Activated CD4-positive, alpha-beta T cell treated with anti-CD3 and anti-CD28 coated beads, Interleukin-2, amount 50 U/mL, for 48 hours (primary cell): Measurements from ENCODE around the gene PCSK5.
A peak's percentile ranks its signal among the peaks of the same experiment; 100 is the strongest.

Source experiments
- DNase-seq, 2 experiments: peaks; one replicate each; pipeline ENCODE4 v3.0.0-alpha.2; 2020

PCSK5 gene

GRCh38 chr9:75974016-75974766 is 83.7 kb downstream of the PCSK5 start:
- no peak for DNase-seq

GRCh38 chr9:75975071-75975470 is 84.6 kb downstream of the PCSK5 start:
- no peak for DNase-seq

GRCh38 chr9:75976549-75976948 is 86.1 kb downstream of the PCSK5 start:
- DNase-seq, result no peak

DNA sequence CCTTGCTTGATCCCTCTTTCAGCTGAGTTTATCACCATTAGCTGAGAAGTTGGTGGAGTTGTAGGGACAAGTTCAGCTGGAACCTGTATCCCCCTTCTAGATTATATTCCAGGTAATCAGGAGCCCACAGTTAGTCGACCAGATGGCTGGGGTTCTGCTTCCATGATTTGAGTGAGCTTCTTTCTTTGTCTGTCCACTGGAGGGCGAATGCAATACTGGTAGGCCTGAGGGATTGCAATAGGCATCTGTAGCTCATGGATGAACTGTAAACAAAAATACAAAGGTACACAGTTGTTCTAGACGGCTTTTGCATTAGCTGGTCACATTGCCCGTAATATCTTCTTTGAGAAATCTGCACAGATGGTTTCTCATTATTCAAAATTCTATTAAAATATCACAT is 88.9 kb downstream of the PCSK5 start:
- no peak for DNase-seq

DNA sequence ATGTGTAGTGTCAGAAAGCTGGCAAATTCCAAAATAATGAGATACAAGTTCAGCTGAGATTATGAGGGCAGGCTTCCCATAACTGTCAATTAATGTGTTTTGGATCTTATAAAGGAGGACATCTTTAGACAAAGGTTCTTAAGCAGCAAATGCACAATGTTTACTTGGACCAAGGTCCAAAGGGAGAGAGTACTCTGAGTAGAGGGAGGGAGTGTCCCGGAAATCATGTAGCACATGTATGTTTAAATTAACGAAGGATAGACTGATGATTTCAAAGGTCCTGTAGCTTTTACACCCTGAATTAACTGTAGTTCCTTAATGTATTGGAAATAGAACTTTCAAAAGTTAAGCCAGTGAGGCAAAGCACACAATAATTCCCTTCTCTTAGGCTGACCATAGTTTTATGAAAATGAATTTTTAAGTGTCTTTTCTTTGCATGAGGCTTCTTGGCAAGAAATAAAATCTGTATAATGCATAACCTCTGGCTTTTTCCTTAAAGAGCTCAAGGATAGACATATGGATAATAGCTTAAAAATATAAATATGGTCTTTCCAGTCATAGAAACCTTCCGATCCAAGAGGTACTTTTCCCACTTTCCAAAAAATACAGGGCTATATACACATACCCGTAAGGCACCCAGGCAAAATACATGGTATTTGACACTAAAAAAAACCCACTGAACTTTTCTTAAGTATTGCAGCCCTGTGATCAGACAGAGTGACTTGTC is 93.0 kb downstream of the PCSK5 start:
- no peak for DNase-seq

- no peak for DNase-seq
These were observed 95.0 kb downstream of the PCSK5 start for GRCh38 chr9:75985515-75985914.

- DNase-seq, result no peak
These were observed 98.2 kb downstream of the PCSK5 start for GRCh38 chr9:75988663-75989062.

- DNase-seq, result no peak
These were observed 99.7 kb downstream of the PCSK5 start for GRCh38 chr9:75990156-75990555.

DNA sequence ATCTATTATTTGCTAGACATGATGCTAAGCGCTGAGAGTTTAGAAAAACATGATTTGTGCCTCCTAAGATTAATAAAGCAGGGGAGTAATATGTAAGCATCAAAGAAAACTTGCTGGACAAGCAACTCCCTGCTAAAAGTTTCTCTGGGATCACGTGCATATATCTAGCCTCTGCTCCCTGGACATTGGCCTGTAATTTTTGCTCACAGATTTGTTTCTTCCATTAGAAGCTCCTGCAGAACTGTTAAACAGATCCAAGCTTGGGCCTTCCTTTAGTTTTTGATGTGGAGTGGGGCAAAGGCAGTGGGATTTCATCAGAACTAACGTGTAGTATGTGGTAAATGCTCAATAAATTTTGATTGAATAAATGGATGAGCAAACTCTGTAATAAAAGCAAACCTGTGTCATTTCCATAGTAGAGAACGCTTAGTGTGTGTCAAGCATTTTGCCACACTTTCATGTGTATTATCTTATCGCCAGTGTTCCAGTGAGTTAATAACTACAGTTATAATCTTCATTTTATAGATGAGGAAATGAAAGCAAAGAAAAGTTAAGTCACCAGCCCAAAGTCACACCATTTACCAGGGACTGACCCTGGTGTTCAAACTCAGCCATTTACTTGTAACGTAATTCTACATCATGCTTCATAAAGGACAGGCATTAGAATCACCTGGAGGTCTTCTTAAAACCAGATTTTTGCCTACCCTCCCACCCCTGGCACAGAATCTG is 100.3 kb downstream of the PCSK5 start:
- no peak for DNase-seq

GRCh38 chr9:75992482-75993206 is 102.2 kb downstream of the PCSK5 start:
- DNase-seq, result no peak

DNA sequence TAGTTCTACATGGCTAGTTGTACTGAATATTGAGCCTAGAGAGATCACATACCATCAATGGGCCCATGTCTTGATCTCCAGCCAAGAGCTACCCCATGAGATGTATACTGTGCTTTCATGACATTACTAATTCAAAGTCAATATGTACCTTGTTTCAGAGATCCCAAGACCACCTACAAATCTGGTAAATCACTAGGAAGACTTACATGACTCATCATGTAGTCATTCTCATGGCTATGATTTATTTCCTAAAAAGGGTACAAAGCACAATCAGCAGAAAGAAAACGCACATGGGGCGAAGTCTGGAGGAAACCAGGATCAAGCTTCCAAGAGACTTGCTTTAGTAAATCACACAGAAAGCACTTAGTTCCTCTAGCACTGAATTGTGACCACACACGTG is 103.0 kb downstream of the PCSK5 start:
- no peak for DNase-seq

GRCh38 chr9:75995066-75995465 is 104.6 kb downstream of the PCSK5 start:
- DNase-seq, result no peak

- DNase-seq, result no peak
These were observed 106.3 kb downstream of the PCSK5 start for GRCh38 chr9:75996726-75997125.

- DNase-seq, result no peak
These were observed 106.7 kb downstream of the PCSK5 start for GRCh38 chr9:75997206-75997605.

DNA sequence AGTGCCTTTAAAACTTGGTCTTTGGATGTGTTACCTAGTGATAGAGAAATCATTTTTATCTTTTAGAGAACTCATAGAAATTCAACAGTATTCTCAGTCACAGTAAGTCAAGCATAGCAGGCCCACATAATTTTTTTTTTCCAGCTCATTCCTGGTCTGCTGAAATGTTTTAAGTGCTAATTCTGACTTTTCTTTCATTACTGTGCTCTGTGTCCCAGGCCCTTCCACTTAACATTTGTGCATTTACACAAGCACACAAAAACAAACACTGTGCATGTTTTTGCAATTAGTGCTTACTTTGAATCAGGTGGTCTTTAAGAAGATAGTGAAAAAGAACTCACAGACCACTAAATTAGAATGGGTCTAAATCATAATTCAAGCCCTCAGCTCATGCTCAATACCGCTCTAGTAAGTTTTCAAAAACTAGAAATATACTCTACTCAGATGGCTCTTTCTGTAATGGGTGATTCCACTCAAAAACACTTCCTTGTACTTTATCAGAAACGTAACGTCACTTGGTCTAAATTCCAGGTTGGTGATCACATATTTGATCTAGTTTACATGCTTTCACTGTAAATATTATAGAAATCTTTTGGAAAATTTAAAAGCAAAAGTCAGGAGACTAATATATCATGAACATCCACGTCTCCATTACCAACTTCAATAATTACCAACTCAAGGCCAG is 107.8 kb downstream of the PCSK5 start:
- DNase-seq, result no peak

DNA sequence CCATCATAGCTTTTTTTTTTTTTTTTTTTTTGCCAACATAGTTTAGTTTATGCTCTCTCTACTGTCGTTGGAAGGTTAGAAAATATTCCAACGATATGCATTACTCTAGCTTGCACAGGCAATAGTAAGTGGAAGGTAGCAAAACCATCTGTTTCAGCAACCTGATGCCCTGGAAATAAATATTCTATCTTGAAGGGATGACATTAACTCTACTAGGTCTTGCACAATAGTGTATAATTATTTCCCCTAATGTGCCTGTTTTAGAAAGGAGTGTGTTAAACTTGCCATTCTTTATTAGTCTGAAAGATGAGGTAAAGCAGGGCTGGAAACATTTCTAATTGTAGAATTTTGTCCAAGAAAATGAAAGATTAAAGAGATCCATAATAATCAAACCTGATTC is 111.0 kb downstream of the PCSK5 start:
- DNase-seq, result no peak

DNA sequence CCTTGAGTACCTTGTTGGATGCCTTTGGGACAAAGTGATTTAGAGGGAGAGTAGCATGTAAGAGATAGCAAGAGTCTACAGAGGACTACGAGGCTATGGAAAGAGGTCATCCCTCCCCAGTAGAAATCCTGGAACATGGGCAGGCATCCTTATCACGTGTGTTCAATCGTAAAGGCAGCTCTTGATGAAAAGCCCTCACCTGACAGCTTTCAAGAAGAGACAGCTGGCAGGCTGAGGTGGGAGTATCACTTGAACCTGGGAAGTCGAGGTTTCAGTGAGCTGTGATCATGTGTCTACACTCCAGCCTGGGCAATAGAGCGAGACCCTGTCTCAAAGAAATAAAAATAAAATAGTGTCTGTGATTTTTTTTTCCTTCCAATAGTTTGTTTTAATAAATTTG is 112.6 kb downstream of the PCSK5 start:
- DNase-seq, result no peak

DNA sequence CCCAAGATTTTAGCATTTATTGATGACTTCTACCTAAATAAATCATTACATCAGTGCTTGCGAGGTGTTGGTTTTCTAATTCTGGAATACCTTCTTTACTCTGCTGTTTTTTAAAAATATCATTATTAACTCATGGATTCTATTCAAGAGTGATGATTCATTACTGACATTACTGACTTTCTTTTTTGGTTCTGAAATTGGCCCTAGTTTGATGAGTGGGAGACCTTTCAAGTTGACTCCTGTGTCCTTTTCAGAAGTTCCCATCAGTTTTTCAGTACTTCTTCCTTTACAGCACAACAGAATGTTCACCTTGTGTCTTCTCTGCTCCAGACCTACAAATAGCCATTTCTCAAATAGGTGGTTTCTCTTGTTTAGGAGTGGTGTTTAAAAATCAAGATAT is 114.1 kb downstream of the PCSK5 start:
- DNase-seq, result no peak

GRCh38 chr9:76007935-76008334 is 117.5 kb downstream of the PCSK5 start:
- DNase-seq, result no peak

GRCh38 chr9:76013809-76014208 is 123.3 kb downstream of the PCSK5 start:
- no peak for DNase-seq

DNA sequence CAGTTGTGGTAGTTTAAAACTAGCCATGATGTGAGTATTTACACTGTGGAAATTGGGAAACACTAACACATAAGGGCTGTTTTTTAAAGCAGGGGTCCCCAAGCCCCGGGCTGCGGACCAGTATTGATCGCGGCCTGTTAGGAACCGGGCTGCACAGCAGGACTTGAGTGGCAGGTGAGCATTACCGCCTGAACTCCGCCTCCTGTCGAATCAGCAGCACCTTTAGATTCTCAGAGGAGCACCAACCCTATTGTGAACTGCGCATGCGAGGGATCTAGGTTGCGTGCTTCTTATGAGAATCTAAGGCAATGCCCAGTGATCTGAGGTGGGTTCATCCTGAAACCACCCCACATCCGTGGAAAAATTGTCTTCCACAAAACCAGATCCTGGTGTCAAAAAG is 127.8 kb downstream of the PCSK5 start:
- no peak for DNase-seq

DNA sequence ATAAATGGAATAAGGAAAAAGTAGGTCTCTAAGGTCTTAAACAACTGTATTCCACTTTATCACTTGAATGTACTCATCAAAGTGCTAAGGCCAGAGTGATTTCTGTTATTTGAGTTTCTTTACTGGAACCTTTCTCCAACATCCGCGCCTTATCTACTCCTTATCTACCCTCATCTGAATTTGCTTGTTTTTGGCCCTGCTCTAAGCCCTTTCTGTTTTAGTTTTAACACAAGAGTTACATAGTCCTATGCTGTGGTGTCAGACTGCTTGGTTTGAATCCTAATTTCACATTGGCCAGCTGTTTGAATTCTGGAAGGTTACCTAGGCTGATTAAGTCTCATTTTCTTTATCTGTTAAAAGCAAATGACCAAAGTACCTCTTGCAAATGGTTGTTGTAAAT is 128.3 kb downstream of the PCSK5 start:
- no peak for DNase-seq

DNA sequence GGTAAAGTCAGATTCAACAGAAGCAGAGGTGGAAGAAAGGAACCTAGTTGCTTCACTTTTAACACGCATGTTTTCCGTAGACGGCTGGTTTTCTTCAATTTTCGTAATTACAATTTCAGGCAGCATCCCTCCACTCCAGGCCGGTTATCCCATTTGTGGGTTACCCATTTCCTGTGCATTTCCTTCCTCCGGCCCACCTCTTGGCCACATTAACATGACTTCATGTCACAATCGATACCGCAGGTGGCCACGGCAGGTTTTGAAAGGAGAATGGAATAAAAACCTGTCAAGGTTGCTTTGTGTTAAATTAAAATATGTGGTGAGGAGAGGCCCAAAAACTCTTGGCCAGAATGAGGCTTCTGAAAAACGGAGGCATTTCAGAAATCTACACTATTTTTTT is 130.2 kb downstream of the PCSK5 start:
- peak in 1 of 2 experiments; percentile 18 for DNase-seq
